HG03469 (cell line): ENCODE results near the gene PPP1R15A.
A peak's percentile ranks its signal among the peaks of the same experiment; 100 is the strongest.
"Not testable (repeated sequence)": the region's sequence is repeated elsewhere in the genome, so short reads cannot be mapped to it uniquely, and the experiment has no call there.

Experiments used
- ATAC-seq: cut with Tn5 transposase; IDR thresholded peaks from one replicate; pipeline ENCODE4 v1.9.1; 2021; ENCODE audit warnings: mild to moderate bottlenecking, moderate library complexity, moderate number of reproducible peaks; ENCODE audit not compliant: unreplicated experiment

The PPP1R15A gene

DNA sequence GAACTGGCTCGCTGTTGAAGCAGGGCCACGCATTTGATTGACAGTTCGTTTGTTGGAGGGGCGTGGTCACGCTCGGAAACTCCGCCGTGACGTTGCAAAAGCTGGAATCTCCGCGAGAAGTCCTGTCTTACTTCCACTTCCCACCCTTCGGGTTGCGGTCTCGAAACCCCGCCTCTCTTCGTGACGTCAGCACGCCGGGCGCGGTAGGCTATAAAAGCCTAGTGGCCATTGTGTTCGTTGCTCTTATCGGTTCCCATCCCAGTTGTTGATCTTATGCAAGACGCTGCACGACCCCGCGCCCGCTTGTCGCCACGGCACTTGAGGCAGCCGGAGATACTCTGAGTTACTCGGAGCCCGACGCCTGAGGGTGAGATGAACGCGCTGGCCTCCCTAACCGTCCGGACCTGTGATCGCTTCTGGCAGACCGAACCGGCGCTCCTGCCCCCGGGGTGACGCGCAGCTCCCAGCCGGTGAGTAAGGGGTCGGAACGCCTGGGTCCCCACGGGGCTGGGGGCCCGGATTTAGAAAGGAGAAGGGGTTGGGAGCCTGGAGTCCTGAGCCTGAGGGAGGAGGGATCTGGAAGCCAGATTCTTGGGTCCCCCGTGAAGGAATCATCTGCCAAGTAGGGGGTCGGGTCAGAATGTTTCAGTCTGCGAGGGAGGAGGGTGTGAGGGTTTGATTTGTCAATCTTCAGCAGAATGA lies at the start of gene PPP1R15A:
Gene PPP1R15A, plus strand, starts transcription at position 240 of the 702 bp plus-strand sequence. CDS start 813 bp downstream, outside the sequence.
- ATAC-seq, result peak; percentile 42

DNA sequence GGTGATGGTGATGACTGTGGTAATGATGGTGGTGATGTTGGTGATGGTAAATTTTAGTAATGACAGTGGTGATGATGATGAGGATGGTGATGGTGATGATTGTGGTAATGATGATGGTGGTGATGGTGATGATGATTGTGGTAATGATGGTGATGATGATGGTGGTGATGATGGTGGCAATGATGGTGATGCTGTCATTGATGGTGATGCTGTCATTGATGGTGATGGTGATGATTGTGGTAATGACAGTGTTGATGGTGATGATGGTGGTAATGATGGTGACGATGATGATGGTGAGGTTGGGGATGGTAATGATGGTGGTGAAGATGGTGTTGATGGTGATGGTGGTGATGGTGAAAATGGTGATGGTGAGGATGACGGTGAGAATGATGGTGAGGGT lies 49.7 kb upstream of the PPP1R15A start:
- no peak for ATAC-seq

DNA sequence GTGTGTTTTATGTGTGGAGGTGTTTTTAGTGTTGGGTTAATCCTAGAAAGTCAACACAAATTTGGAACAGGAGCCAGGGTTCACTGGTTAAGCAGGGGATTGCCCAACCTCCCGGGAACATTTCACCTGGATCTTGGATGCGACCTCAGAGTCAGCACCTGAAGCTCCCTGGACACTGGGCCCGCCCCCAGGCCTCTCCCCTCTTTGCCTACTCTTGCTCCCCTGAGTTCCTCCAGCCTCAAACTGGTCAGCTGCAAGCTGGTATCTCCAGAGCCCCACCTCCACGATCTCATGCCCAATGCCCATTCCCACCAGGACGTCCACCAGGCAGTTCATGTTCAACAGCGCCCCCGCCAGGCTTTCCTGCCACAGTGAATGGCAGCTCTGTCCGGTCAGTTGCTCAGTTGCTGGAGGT lies 45.6 kb upstream of the PPP1R15A start:
- ATAC-seq, result no peak

DNA sequence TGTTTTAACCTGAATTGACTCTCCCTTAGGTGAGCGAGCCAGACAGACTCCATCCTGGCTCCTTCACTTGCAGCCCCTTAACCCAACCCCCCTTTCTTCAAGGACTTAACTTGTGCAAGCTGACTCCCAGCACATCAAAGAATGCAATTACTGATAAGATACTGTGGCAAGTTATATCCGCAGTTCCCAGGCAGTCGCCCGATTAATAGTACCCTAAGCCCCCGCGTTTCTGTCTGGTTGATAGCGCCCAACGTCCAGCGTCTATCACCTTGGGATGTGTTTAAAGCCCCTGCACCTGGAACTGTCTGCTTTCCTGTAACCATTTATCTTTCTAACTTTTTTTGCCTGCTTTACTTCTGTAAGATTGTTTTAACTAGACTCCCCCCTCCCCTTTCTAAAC lies 42.1 kb upstream of the PPP1R15A start:
- no peak for ATAC-seq

DNA sequence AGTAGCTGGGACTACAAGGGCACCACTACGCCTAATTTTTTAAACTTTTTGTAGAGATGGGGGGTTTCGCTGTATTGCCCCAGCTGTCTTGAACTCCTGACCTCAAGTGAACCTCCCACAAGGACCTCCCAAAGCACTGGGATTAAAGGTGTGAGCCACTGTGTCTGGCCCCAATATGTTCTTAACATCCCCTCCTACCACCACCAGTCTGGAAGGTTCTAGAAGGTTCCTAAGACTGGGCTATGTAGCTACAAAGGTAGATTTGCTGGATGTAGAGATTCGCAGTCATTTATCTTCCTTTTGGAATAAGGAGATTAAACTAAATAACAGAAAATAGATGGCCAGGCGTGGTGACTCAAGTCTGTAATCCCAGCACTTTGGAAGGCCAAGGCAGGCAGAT lies 41.3 kb upstream of the PPP1R15A start:
- no peak for ATAC-seq

DNA sequence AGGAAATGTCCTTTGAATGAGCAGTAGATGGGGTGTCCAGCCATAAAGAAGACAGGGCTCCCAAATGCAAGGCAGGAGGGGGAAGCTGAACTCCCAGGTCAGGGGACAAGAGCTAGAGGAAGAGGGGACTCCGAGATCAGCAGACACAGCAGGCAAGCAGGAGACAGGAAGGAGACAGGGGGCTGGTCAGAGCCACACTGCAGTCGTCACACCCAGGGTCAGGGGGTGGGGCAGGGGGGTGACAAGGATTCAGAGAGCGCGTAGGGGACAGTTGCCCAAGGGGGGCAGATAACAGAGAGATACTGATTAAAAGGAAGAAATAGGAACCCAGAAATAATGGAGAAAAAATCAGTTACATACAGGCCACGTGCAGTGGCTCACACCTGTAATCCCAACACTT lies 39.2 kb upstream of the PPP1R15A start:
- ATAC-seq, result no peak

DNA sequence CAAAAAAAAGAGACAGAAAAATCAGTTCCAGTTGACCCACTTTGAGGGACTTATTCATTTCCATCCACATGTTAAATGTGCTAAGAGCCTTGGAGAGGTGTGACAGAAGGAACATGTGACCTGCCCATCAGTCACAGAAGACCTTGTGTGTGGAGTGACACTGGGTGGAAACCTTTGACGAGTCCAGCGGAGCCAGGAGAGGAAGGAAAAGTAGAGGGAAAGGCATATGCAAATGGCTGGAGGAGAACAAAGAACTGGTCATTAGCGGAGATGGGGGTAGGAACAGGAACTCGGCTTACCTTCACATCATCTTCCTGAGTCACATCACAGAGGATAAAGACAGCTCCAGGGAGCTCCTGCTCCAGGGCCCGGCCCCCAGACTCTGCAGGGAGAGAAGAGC lies 38.2 kb upstream of the PPP1R15A start:
- no peak for ATAC-seq

DNA sequence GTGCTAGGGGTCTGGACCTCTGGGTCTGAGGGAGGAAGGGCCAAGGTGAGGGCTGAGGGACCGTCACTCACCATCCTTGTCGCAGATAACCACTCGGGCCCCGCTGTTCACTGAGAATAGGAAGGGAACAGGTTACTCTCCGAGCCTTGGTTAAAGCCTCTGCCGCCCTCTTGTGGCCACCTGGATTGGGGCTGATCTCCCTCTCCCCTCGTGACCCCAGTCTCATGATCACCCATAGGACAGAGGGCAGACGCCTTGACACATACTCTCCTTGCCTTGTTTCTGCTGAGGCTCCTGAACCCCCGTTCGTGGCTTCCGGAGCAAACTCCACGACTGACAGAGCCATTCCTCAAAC lies 36.5 kb upstream of the PPP1R15A start:
- no peak for ATAC-seq

DNA sequence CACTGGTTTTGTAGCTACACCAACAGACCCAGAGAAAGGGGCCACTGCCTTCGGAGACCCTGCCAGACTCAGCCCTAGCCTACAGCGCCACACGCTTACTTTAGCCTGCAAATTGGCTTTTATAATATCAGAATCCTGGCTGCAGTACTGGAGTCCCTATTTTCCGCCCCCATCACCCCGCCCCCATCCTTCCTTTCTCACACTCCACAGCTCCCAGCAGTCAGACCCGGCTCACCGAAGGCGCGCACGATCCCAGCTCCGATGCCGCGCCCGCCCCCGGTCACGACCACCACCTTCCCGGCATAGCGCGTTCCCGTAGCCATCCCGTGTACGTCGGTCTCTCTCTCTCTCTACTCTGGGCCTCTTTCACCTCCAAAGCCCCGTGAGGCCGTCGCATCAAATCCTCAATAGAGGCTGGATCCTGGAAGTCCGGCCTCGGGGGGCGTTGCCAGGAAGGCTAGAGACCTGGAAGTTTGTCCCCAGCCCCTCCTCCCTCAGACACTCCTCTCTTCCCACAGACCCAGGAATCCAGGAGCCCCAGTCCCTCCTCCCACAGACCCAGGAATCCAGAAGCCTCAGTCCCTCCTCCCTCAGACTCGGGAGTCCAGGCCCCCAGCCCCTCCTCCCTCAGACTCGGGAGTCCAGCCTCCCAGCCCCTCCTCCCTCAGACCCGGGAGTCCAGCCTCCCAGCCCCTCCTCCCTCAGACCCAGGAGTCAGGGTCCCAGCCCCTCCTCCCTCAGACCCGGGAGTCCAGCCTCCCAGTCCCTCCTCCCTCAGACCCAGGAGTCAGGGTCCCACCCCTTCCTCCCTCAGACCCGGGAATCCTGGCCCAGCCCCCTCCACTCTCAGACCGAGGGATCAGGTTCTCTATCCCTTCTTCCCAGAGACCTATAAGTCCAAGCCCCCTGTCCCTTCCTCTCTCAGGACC lies 35.9 kb upstream of the PPP1R15A start, which contains the start of gene HSD17B14:
Gene HSD17B14, minus strand, starts transcription at position 403 of the 929 bp plus-strand sequence. Its CDS starts 80 bp downstream, at position 323.
- no peak for ATAC-seq

DNA sequence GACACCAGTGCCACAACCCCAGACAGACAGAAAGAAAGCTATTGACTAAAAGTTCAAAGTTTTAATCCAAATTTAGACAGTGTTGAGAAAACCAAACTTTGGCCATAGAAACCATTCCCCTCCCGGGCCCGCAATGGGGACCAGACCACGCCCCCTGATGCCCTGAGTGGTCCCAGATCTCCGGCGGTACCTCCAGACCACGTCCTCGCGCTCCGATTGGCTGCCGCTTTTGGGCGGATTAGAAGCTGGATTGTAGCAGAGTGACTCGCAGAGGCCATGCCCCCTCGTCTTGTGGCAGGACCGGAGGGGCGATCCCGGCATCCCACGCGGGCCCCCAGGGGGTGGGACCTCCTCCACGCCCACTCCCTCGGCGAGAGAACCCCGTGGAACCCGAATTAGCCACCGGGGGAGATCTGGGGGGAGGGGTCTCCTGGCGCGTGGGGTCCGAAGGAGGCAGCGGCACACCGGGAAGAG lies 35.1 kb upstream of the PPP1R15A start:
- no peak for ATAC-seq

DNA sequence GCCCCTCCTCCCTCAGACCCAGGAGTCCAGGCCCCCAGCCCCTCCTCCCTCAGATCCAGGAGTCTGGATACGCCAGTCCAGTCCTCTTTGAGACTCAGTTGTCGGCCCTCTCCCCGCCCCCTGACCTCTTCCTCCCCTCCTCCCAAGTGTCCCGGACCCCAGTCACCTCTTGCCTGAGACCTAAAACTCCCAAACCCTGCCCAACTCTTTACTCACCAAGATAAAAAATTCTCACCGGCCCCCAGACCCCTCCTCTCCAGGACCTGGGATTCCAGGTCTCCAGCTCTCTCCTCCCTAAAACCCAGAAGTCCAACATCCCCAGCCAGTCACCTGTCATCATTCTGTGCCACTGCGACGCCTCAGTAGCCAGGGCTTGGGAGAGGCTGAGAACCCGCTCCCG lies 34.5 kb upstream of the PPP1R15A start:
- no peak for ATAC-seq

DNA sequence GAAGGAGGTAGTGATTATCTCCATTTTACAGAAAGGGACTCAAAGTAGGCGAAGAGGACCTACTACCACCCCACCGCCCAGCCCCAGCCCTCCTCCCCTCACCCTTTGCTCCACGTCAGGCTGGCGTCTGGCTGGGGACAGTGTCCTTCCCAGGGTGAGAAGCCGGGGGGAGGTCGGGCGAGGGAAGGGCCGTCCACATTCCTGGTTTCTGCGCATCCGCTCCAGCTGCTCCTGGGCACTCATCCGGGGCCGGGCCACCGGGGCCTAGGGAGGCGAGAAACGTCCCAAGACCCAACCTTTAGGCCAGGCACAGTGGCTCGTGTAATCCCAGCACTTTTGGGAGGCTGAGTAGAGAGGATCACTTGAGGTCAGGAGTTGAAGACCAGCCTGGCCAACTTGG lies 31.2 kb upstream of the PPP1R15A start:
- no peak for ATAC-seq

DNA sequence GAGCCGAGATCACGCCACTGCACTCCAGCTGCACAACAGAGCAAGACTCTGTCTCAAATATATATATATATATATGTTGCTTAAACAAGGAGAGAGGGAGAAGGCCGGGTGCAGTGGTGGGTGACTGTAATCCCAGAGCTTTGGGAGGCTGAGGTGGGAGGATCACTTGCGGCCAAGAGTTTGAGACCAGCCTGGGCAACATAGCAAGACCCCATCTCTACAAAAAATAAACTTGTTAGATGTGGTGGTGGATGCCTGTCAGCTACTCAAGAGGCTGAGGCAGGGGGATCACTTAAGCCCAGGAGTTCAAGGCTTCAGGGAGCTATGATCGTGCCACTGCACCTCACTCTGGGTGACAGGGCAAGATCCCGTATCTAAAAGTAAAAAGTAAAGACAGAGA lies 30.6 kb upstream of the PPP1R15A start:
- no peak for ATAC-seq

DNA sequence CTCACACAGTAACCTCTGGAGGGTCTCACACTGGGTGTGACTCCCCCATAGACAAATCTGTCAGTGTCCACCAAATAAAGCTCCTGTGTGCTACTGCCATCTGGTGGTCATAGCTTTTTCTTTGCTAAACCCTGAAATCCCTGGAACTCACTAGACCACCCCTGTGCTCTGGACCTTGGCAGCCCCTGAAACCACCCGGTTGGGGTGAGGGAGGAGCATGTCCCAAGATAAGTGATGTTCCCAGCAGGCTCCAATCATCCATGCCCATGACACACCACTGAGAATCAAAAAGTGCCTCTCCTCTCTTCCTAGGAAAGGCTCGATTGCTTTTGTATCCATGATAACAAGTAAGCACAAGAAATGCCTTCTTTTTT lies 29.4 kb upstream of the PPP1R15A start:
- no peak for ATAC-seq

DNA sequence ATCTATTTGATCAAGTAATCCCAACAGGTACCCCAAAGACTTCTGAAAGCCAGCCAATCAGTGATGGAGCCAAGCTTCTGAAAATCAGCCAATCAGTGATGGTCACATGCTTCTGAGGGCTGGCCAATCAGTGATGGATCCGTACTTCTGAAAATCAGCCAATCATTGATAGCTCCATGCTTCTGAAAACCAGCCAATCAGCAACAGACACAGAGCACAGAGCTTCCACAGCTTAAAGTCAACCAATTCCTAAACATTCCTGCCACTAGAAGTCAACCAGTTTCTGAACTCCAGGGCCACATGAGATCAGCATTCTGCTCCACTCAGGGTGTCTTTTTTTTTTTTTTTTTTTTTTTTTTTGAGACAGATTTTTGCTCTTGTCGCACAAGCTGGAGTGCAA lies 27.7 kb upstream of the PPP1R15A start:
- no peak for ATAC-seq

DNA sequence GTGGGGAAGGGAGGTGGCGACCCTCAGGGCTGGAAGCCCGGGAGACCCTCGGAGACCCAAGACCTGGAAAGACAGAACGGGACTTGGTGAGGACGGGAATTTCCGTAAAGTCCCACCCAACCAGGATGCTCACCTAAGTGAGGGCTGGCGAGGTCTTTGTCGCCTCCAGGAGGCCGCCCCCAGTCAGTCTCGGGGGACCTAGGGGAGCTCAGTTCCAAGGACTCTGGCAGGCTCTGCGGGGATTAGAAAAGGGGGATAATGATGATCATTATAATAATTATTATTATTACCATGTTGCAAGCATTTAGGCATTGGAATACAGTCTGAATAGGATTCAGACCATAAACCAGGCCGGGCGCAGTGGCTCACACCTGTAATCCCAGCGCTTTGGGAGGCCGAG lies 26.8 kb upstream of the PPP1R15A start:
- ATAC-seq, result no peak

DNA sequence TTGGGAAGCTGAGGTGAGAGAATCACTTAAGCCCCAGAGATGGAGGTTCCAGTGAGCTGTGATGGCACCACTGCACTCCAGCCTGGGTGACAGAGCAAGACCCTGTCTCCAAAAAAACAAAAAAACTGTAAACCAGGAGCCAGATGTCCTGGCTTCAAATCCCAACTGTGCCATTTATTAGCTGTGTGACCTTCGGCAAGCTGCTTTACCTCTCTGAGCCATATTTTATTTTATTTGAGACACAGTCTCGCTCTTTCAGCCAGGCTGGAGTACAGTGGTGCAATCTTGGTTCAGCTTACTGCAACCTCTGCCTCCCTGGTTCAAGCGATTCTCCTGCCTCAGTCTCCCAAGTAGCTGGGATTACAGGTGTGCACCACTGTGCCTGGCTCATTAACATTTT lies 25.6 kb upstream of the PPP1R15A start:
- not testable (repeated sequence) for ATAC-seq

DNA sequence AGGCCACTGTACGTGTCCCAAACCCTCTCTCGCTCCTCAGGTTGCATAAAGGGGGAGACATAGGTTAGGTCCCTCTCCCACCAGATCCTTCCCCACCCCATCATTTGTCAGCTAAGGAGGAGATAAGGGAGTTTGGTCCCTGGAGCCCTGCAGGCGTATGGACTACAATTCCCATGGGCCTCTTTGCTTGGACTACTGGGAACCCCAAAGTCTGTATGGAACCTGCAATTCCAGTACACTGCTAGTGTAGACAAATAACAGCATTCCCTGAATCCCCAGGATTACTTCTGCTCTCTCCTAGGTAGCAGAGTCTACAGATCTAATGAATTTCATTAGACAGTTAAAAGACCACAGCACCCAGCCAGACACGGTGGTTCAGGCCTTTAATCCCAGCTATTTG lies 19.9 kb upstream of the PPP1R15A start:
- ATAC-seq, result no peak

DNA sequence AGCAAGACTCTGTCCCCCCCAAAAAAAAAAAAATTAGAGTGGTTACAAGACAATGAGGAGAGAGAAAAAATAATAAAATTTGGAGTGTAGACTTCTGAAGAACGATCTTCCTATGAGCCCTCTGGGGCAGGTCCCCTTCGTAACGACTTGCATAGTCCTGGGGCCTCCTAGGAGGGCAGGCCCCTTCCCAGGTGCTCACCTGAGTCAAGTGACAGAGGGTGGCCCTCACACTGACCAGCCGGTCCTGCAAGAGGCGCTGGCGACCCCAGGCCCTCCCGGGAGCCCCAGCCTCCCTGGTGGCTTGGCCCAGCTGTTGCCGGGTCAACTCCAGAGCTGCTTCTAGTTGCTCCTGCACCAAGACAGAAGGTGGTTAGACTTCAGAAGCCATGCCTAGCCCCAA lies 18.7 kb upstream of the PPP1R15A start:
- ATAC-seq, result no peak

DNA sequence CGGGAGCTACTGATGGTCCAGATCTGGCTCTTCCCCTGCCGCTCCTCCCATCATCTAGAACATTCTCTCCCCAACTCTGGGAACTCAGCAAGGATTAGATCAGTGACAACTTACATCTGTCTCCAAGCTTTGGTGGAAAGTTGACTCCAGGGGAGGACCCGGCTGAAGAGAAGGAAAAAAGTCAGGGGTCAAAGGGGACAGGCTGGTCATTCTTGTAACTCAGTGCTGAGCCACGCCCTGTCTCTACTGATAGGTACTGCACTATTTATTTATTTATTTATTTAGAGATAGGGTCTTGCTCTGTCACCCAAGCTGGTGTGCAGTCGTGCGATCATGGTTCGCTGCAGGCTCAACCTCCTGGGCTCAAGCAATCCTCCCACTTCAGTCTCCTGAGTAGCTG lies 18.1 kb upstream of the PPP1R15A start:
- ATAC-seq, result no peak

DNA sequence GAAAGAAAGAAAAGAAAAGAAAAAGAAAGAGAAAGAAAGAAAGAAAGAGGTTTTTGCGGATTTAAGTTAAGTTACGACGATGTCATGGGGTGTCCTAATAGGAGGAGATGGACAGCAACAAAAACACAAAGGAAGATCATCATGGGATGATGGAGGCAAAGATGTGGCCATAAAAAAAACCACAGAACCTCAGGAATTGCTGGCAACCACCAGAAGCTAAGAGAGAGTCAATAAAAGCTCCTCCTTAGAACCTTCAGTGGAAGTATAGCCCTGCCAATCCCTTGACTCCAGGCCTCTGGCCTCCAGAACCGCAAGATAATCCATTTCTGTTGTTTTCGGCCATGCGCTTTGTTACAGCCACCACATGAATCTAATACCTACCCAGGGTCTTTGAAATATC lies 15.3 kb upstream of the PPP1R15A start:
- no peak for ATAC-seq
